Measurements from ENCODE around the gene RCOR1. TPM values are rescaled to one million over a fixed set of nuclear protein-coding genes. Genes with fewer than 3 reads are reported as not detected.

RCOR1 gene
- total RNA-seq, 1 donor from 2014 or later, result 11.0 TPM

DNA sequence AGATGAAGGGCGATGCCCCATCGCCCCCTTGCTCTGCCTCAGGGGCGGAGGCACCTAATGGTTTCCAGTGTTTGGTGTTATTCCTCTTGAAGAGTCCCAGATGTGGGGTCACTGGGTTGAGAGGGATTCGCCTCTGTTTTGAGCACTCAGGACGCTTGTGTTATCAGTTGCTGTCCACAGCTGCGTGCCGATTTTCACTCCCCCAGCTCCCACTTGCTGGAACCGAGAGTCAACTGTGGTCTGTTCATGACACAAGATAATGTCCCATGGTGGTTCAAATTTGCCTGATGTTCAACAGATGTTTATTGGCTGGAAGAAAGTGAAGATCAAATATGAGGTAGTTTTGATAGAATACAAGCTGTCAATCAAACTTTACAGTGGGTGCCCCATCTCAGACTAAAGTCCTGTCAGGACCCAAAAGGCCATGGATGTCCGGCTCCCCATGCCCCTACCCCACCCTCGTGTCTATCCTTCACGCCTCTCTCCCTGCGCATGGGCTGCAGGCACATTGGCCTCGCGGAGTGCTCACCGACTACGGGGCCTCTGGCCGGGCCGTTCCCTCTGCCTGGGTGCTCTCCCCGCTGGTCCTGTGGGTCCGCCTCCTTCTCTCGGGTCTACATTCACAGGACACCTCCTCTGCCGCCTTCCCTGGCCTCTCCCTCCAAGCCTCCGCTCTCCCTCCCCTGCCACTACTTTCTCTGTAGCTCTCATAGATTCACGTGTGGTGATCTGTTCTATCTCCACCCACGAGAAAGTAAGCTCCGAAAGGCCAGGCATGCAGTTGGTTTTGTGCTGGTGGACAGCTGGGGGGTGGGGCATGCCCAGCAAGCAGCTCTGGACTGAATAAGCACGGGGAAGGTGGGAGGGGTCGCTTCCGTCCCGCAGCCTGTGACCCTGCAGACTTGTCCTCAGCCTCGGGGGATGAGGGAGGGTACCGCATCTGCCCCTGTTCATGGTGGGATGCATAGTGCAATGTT, 178.0 kb downstream of the RCOR1 start:
- intact Hi-C loops (cut with micrococcal nuclease), result no loop called here
- Histone ChIP-seq H3K27me3 (ENCODE audit: low read depth) (peaks cover 22% of the 10 kb centered on the region), H3K9me3 (replicated peaks) (no peaks in the 10 kb centered on the region), H3K36me3 (no peaks in the 10 kb centered on the region), H3K4me3 (no peak overlapping the region), H3K27ac (replicated peaks) (no peak overlapping the region), H3K4me1 (no peaks in the 10 kb centered on the region)
- TF ChIP-seq, protein P1, sequence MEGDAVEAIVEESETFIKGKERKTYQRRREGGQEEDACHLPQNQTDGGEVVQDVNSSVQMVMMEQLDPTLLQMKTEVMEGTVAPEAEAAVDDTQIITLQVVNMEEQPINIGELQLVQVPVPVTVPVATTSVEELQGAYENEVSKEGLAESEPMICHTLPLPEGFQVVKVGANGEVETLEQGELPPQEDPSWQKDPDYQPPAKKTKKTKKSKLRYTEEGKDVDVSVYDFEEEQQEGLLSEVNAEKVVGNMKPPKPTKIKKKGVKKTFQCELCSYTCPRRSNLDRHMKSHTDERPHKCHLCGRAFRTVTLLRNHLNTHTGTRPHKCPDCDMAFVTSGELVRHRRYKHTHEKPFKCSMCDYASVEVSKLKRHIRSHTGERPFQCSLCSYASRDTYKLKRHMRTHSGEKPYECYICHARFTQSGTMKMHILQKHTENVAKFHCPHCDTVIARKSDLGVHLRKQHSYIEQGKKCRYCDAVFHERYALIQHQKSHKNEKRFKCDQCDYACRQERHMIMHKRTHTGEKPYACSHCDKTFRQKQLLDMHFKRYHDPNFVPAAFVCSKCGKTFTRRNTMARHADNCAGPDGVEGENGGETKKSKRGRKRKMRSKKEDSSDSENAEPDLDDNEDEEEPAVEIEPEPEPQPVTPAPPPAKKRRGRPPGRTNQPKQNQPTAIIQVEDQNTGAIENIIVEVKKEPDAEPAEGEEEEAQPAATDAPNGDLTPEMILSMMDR (IDR thresholded peaks at IDR 0.05; ENCODE audit: borderline replicate concordance), result no peak
- DNase-seq, result no peak

DNA sequence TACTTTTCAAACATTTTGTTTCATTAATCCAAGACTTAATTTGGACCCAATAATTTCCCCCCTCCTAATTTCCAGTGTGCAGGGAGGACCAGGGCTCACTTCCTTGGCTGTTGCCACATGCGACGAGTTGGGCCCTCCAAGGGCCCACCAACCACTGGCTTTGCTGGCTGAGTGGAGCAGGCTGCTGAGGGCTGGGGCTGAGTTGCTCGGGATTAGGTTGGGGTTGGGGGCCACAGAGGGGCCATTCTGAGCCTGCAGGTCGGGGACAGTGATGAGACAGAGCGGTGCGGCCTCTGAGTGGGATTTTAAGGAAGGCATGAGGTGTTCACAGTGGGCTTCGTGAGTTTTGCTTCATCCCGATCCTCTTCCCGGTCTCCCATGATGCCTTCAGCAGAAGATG, 178.7 kb downstream of the RCOR1 start:
- H3K27me3 ChIP-seq (ENCODE audit: low read depth), result peaks cover 22% of the 10 kb centered on the region
- intact Hi-C loops (cut with micrococcal nuclease), result no loop called here
- TF ChIP-seq, protein P1 (IDR thresholded peaks at IDR 0.05; ENCODE audit: borderline replicate concordance), result no peak
- H3K9me3 ChIP-seq (replicated peaks), result no peaks in the 10 kb centered on the region
- H3K36me3 ChIP-seq, result no peaks in the 10 kb centered on the region
- H3K4me3 ChIP-seq, result no peak overlapping the region
- no peaks in the 10 kb centered on the region for H3K4me1 ChIP-seq
- H3K27ac ChIP-seq (replicated peaks), result no peak overlapping the region
- DNase-seq, result no peak

DNA sequence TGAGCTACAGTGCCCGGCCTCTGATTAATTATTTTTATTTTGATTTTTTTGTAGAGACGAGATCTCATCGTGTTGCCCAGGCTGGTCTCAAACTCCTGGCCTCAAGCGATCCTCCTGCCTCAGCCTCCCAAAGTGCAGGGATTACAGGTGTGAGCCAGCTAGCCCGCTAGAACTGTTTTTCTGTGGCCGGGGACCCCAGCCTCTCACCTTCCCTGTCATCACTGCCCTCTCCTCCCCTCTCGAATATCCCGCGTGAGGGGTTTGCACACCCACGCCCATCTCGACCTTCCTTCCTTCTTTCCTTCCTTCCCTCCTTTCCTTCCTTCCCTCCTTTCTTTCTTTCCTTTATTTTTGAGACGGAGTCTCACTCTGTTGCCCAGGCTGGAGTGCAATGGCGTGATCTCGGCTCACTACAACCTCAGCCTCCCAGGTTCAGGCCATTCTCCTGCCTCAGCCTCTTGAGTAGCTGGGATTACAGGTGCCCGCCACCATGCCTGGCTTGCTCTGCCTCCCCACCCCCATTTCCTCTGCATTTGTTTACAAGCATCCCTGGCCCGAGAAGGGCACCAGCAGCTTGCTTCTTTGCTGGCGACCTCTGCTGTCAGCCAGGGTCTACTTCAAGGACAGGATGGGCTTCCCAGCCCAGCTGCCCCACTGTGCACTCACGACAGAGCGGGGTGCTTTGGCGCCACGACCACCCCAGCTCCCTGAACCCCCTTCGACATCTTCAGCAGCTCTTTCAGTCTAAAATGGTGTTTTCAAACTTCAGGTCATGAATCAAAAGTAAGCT, 180.5 kb downstream of the RCOR1 start:
- no peak for DNase-seq
- Histone ChIP-seq H3K36me3 (no peaks in the 10 kb centered on the region), H3K4me3 (no peak overlapping the region), H3K9me3 (replicated peaks) (no peaks in the 10 kb centered on the region), H3K27ac (replicated peaks) (no peak overlapping the region), H3K4me1 (peaks cover 2% of the 10 kb centered on the region), H3K27me3 (ENCODE audit: low read depth) (peaks cover 22% of the 10 kb centered on the region)
- TF ChIP-seq, protein P1 (IDR thresholded peaks at IDR 0.05; ENCODE audit: borderline replicate concordance), result no peak
- intact Hi-C loops (cut with micrococcal nuclease), result no loop called here

DNA sequence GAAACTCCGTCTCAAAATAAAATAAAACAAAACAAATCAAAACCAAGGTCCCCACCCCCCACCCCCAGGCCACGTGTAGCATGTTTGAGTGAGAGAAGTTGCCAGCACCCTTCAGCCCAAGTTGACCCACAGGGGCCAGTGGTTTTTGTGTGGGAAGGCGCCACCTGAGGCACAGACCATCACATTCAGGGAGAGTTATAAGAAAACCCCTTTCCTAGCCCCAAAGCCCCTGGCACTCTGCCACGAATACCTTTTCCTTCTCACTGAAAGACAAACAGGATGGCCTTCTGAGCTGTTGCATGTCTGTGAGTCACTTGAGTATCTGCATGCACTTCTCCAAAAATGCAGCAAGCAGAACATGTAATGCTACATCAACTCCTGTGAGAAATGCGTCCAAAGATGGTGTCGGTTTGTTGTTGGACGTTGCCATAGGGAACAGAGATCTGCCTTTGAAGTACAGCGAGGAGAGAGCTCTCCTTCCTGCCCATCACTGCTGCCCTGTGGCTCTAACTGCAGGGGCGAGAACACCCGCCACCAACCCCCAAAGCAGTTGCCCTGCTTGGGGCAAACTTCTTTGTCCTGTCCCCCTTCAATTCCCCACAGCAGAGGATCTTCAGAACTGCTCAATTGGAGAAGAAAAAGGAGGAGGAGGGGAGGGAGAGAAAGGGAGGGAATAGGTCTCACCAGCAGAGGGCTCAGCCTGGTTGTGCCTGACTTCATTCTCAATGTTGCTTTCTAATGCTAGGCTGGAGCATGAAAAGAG, 182.1 kb downstream of the RCOR1 start:
- H3K4me3 ChIP-seq, result no peak overlapping the region
- intact Hi-C loops (cut with micrococcal nuclease), result no loop called here
- H3K27me3 ChIP-seq (ENCODE audit: low read depth), result peaks cover 16% of the 10 kb centered on the region
- H3K9me3 ChIP-seq (replicated peaks), result no peaks in the 10 kb centered on the region
- DNase-seq, result no peak
- H3K4me1 ChIP-seq, result peaks cover 18% of the 10 kb centered on the region
- no peak overlapping the region for H3K27ac ChIP-seq (replicated peaks)
- H3K36me3 ChIP-seq, result no peaks in the 10 kb centered on the region
- TF ChIP-seq, protein P1 (IDR thresholded peaks at IDR 0.05; ENCODE audit: borderline replicate concordance), result peak; percentile 78
